ENCODE measurements around the gene MATN4. TPM values are rescaled to one million over a fixed set of nuclear protein-coding genes. Genes with fewer than 3 reads are reported as not detected.
A peak's percentile ranks its signal among the peaks of the same experiment; 100 is the strongest.

The MATN4 gene
- total RNA-seq, 1 donor from 2014 or later, result not detected

DNA sequence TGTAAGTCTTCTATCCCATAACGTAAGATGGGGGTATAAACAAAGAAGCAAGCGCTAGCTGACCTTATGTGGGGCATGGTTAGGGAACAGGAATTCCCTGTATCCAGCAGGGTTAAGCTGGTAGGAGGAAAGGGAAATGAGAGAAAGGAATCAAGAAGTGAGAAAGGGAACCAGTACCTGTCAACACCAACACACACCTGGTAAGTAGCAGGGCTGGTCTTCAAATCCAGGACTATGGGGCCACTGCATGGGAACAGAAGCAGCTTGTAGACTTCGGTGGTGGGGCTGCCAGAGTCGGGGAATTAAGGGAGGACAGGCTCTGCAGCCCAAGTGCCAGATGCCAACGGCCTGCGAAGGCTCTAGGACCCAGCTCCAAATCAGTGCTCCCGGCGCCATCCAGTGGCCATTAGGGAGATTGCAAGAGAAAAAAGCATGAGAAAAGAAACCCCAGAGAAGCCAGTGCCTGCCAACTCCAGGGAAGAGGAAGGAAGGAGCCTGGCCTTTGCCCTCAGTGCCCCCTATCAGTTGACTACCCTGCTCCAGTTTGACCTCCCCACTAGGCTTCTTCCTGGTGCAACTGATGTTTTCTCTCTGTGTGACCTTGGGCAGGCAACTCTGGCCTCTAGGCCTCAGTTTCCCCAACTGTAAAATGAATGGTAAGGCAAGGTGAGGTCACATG is 17.3 kb downstream of the MATN4 start:
- intact Hi-C loops (cut with micrococcal nuclease), result no loop called here
- Histone ChIP-seq H3K4me1 (peaks cover 21% of the 10 kb centered on the region), H3K36me3 (no peaks in the 10 kb centered on the region), H3K9me3 (replicated peaks) (no peaks in the 10 kb centered on the region), H3K27me3 (ENCODE audit: low read depth) (peaks cover 65% of the 10 kb centered on the region), H3K4me3 (no peak overlapping the region), H3K27ac (replicated peaks) (no peak overlapping the region)
- DNase-seq, result peak; percentile 68
- TF ChIP-seq CTCF (IDR thresholded peaks at IDR 0.05; ENCODE audit: borderline replicate concordance), result peak; percentile 85

- Histone ChIP-seq H3K36me3 (no peaks in the 10 kb centered on the region), H3K27me3 (ENCODE audit: low read depth) (peaks cover 65% of the 10 kb centered on the region), H3K4me3 (no peak overlapping the region), H3K4me1 (peaks cover 21% of the 10 kb centered on the region), H3K9me3 (replicated peaks) (no peaks in the 10 kb centered on the region), H3K27ac (replicated peaks) (no peak overlapping the region)
- no peak for DNase-seq
- intact Hi-C loops (cut with micrococcal nuclease), result no loop called here
- TF ChIP-seq CTCF (IDR thresholded peaks at IDR 0.05; ENCODE audit: borderline replicate concordance), result no peak
Observed at GRCh38 chr20:45289942-45290676, 18.0 kb downstream of the MATN4 start.

DNA sequence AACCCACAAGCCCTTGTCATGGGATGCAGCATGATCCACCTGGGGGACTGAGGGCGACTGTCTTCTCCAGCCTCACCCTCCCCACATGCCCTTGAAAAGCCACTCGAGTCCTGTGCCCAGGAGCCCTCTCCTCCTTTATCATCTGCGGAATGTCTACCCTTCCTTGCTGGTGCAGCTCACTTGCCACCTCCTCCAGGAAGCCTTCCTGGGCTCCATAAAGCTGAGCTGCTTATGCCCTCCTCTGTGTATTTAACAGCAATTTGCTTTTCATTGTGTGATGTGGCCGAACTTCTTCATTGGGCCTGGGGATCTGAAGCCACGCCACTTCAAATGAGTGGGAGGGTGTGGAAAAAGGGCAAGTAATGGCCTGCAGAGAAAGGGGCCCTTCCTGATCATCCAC is 19.2 kb downstream of the MATN4 start:
- no peak for TF ChIP-seq CTCF (IDR thresholded peaks at IDR 0.05; ENCODE audit: borderline replicate concordance)

DNA sequence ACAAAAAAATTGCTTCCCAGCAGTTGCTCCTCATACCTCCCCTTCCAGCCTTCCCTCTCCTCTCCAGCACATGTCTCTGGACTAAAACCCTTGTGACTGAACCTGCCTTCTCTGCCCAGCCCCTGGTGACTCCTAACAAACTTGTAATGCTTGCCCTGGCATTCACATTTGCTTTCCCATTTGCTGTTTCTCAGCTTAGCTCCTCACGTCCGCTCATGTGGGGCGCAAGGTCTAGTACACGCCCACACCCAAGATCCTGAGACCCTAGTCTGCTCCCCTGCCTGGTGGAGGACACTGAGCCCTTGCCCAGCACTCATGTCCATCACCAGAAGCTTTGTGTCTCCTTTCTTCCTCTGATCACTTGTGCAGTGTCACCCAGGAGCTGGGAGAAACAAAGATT is 19.7 kb downstream of the MATN4 start:
- DNase-seq, result no peak
- TF ChIP-seq CTCF (IDR thresholded peaks at IDR 0.05; ENCODE audit: borderline replicate concordance), result no peak
- intact Hi-C loops (cut with micrococcal nuclease), result no loop called here
- Histone ChIP-seq H3K9me3 (replicated peaks) (no peaks in the 10 kb centered on the region), H3K4me3 (no peak overlapping the region), H3K27me3 (ENCODE audit: low read depth) (peaks cover 64% of the 10 kb centered on the region), H3K36me3 (no peaks in the 10 kb centered on the region), H3K27ac (replicated peaks) (no peak overlapping the region), H3K4me1 (peaks cover 12% of the 10 kb centered on the region)

More for the DNA sequence above, 19.2 kb downstream of the MATN4 start:
- Histone ChIP-seq H3K27ac (replicated peaks) (no peak overlapping the region), H3K4me3 (no peak overlapping the region), H3K27me3 (ENCODE audit: low read depth) (peaks cover 64% of the 10 kb centered on the region), H3K9me3 (replicated peaks) (no peaks in the 10 kb centered on the region), H3K4me1 (peaks cover 16% of the 10 kb centered on the region), H3K36me3 (no peaks in the 10 kb centered on the region)
- intact Hi-C loops (cut with micrococcal nuclease), result no loop called here
- DNase-seq, result no peak

GRCh38 chr20:45283551-45284057 is 24.5 kb downstream of the MATN4 start:
- no peak for TF ChIP-seq CTCF (IDR thresholded peaks at IDR 0.05; ENCODE audit: borderline replicate concordance)
- no peaks in the 10 kb centered on the region for H3K9me3 ChIP-seq (replicated peaks)
- intact Hi-C loops (cut with micrococcal nuclease), result no loop called here
- H3K27me3 ChIP-seq (ENCODE audit: low read depth), result peaks cover 92% of the 10 kb centered on the region
- no peaks in the 10 kb centered on the region for H3K36me3 ChIP-seq
- DNase-seq, result no peak
- no peaks in the 10 kb centered on the region for H3K4me1 ChIP-seq
- H3K27ac ChIP-seq (replicated peaks), result no peak overlapping the region
- no peak overlapping the region for H3K4me3 ChIP-seq
